HepG2 (cell line): ENCODE measurements around the gene EEF1AKMT3. TPM values are rescaled to one million over a fixed set of nuclear protein-coding genes. Genes with fewer than 3 reads are reported as not detected.

Experiments used
- ARID4A ChIP-seq: sonication (generic); formaldehyde crosslinking; IDR thresholded peaks from 2 replicates; pipeline ENCODE4 v1.5.0; 2020; ENCODE audit warnings: mild to moderate bottlenecking, missing genetic modification reagents, borderline replicate concordance
- ATF7 ChIP-seq, 2 experiments: fragments of 450-650 bp in 1 of 2; sonication (generic) in 1 of 2; formaldehyde crosslinking in 1 of 2; IDR thresholded peaks; 2 replicates each; pipeline versions ENCODE4 v1.4.0 to v1.6.1; 2016 to 2020; ENCODE audit warnings: antibody characterized with exemption in 1 of 2, mild to moderate bottlenecking in 1 of 2, missing genetic modification reagents in 1 of 2
- HES4 ChIP-seq: sonication (generic); formaldehyde crosslinking; IDR thresholded peaks from 2 replicates; pipeline ENCODE4 v1.9.0; 2021; ENCODE audit warnings: mild to moderate bottlenecking, missing genetic modification reagents, borderline replicate concordance
- HNF1B ChIP-seq: sonication (generic); formaldehyde crosslinking; IDR thresholded peaks from 2 replicates; pipeline ENCODE4 v1.5.1; 2020; ENCODE audit warnings: mild to moderate bottlenecking, moderate library complexity, missing genetic modification reagents
- HOMEZ ChIP-seq: IDR thresholded peaks from 2 replicates; pipeline ENCODE4 v1.6.1; 2016; ENCODE audit warnings: low read depth
- MYNN ChIP-seq: sonication (generic); formaldehyde crosslinking; IDR thresholded peaks from 2 replicates; pipeline ENCODE4 v1.4.0; 2020; ENCODE audit warnings: mild to moderate bottlenecking, low read depth, missing genetic modification reagents
- NFE2L1 ChIP-seq: sonication (generic); formaldehyde crosslinking; IDR thresholded peaks from 2 replicates; pipeline ENCODE4 v1.4.0; 2020; ENCODE audit warnings: missing genetic modification reagents, mild to moderate bottlenecking, borderline replicate concordance
- NFIC ChIP-seq: IDR thresholded peaks from 2 replicates; pipeline ENCODE4 v1.6.1; 2012; ENCODE audit warnings: mild to moderate bottlenecking, low read length, inconsistent platforms
- NFYC ChIP-seq: IDR thresholded peaks from 2 replicates; pipeline ENCODE4 v1.6.1; 2016; ENCODE audit warnings: missing genetic modification reagents, missing compliant biosample characterization
- NR2F6 ChIP-seq, 2 experiments: IDR thresholded peaks; 2 replicates each; pipeline ENCODE4 v1.6.1; 2016; ENCODE audit warnings: antibody characterized with exemption in 1 of 2, mild to moderate bottlenecking in 1 of 2
- RBFOX2 ChIP-seq: fragments of 200-400 bp; formaldehyde crosslinking; IDR thresholded peaks from 2 replicates; pipeline ENCODE4 v1.6.1; 2017; ENCODE audit warnings: low read depth, mild to moderate bottlenecking, low read length
- SOX6 ChIP-seq, 2 experiments: fragments of 450-650 bp in 1 of 2; sonication (generic) in 1 of 2; formaldehyde crosslinking in 1 of 2; IDR thresholded peaks; 2 replicates each; pipeline versions ENCODE4 v1.4.0 to v1.6.1; 2017 to 2020; ENCODE audit warnings: antibody characterized with exemption in 1 of 2, mild to moderate bottlenecking in 1 of 2, missing genetic modification reagents in 1 of 2
- STAG1 ChIP-seq: sonication (generic); formaldehyde crosslinking; IDR thresholded peaks from 2 replicates; pipeline ENCODE4 v1.4.0; 2020; ENCODE audit warnings: missing genetic modification reagents
- WIZ ChIP-seq: sonication (generic); formaldehyde crosslinking; IDR thresholded peaks from 2 replicates; pipeline ENCODE4 v1.5.1; 2020; ENCODE audit warnings: mild to moderate bottlenecking, missing genetic modification reagents
- ZNF160 ChIP-seq: sonication (generic); formaldehyde crosslinking; IDR thresholded peaks from 2 replicates; pipeline ENCODE4 v1.8.0; 2022; ENCODE audit warnings: mild to moderate bottlenecking, inconsistent platforms, missing genetic modification reagents
- ZNF205 ChIP-seq: IDR thresholded peaks from 2 replicates; pipeline ENCODE4 v1.6.1; 2018; ENCODE audit warnings: missing biosample characterization, missing genetic modification reagents
- ZNF30 ChIP-seq: sonication (generic); formaldehyde crosslinking; IDR thresholded peaks from 2 replicates; pipeline ENCODE4 v1.5.0; 2020; ENCODE audit warnings: mild to moderate bottlenecking, missing genetic modification reagents
- ZNF354B ChIP-seq: sonication (generic); formaldehyde crosslinking; IDR thresholded peaks from 2 replicates; pipeline ENCODE4 v1.8.0; 2022; ENCODE audit warnings: mild to moderate bottlenecking, missing genetic modification reagents
- ZNF549 ChIP-seq: sonication (generic); formaldehyde crosslinking; IDR thresholded peaks from 2 replicates; pipeline ENCODE4 v1.5.0; 2020; ENCODE audit warnings: missing genetic modification reagents
- ZNF672 ChIP-seq: sonication (generic); formaldehyde crosslinking; IDR thresholded peaks from 2 replicates; pipeline ENCODE4 v1.8.1; 2022; ENCODE audit warnings: missing genetic modification reagents
- ZNF709 ChIP-seq: sonication (generic); formaldehyde crosslinking; IDR thresholded peaks from 2 replicates; pipeline ENCODE4 v1.5.0; 2020; ENCODE audit warnings: mild to moderate bottlenecking, missing genetic modification reagents
- polyA plus RNA-seq, 8 experiments: library from polyadenylated mRNA; depleted of rRNA in 3 of 8; stranded (reverse) in 7 of 8; unstranded in 1 of 8; fragments of >200 nt; fragmentation: Illumina TruSeq in 4 of 8; extraction: Trizol in 4 of 8; gene quantifications; 2 replicates each; pipeline versions ENCODE4 v1.2.1 to v1.2.3, GENCODE V29; 2011 to 2016; ENCODE audit warnings: low read depth in 4 of 8, missing spikeins in 1 of 8, mixed read lengths in 1 of 8; ENCODE audit not compliant: insufficient read depth in 1 of 8
- total RNA-seq, 5 experiments: library from RNA; depleted of rRNA; stranded (reverse); fragments of >200 nt; fragmentation: Illumina TruSeq; extraction: Trizol; gene quantifications; 2 replicates each; pipeline ENCODE4 v1.2.3, GENCODE V29; 2016; ENCODE audit warnings: low read depth in 1 of 5

EEF1AKMT3 gene
- total and polyA plus RNA-seq, 2 of the 13 experiments (the other 11 are each of a cell fraction or from before 2014, with no cell fraction given), result 4.7 to 11.4 TPM

- no peak for TF ChIP-seq NFE2L1 (CRISPR knock-in tag)
- TF ChIP-seq NFYC (CRISPR knock-in tag), result peak; percentile 42
- peak; percentile 56 for TF ChIP-seq STAG1
- TF ChIP-seq ATF7 (IDR thresholded peaks at IDR 0.05), result no peak
- no peak for TF ChIP-seq ATF7 (CRISPR knock-in tag; IDR thresholded peaks at IDR 0.05)
- TF ChIP-seq ZNF354B (CRISPR knock-in tag), result no peak
- peak; percentile 98 for TF ChIP-seq ARID4A (CRISPR knock-in tag)
- TF ChIP-seq ZNF160 (CRISPR knock-in tag), result 0 out of 2 replicates have a peak, but pooled peaks have one; percentile 58
- TF ChIP-seq HES4 (CRISPR knock-in tag), result no peak; the same call in 1 of the 2 replicates
- TF ChIP-seq RBFOX2, result peak; percentile 88
- TF ChIP-seq ZNF672 (CRISPR knock-in tag), result no peak
- TF ChIP-seq SOX6 (IDR thresholded peaks at IDR 0.05), result no peak
- TF ChIP-seq SOX6 (CRISPR knock-in tag; IDR thresholded peaks at IDR 0.05), result peak; percentile 78
- no peak for TF ChIP-seq NR2F6 (IDR thresholded peaks at IDR 0.05)
- TF ChIP-seq NR2F6 (CRISPR knock-in tag; IDR thresholded peaks at IDR 0.05), result peak; percentile 70
- TF ChIP-seq ZNF205 (CRISPR knock-in tag), result peak; percentile 55; the same call in 1 of the 2 replicates
- no peak for TF ChIP-seq ZNF549 (CRISPR knock-in tag)
- peak; percentile 69; the same call in 1 of the 2 replicates for TF ChIP-seq HOMEZ (CRISPR knock-in tag)
- no peak for TF ChIP-seq NFIC
- TF ChIP-seq ZNF709, result no peak
- no peak for TF ChIP-seq MYNN
- TF ChIP-seq HNF1B (CRISPR knock-in tag), result peak; percentile 65
- TF ChIP-seq WIZ, result peak; percentile 78
- 0 out of 2 replicates have a peak, but pooled peaks have one; percentile 63 for TF ChIP-seq ZNF30
These were observed 10.4 kb downstream of the EEF1AKMT3 start, which contains the start of gene TSFM (continued) for GRCh38 chr12:57782608-57783465.
